HG03432 (cell line): Measurements from ENCODE around the gene GUCY1A2.

Experiments
- ATAC-seq: cut with Tn5 transposase; IDR thresholded peaks from one replicate; pipeline ENCODE4 v1.9.1; 2021; ENCODE audit warnings: mild to moderate bottlenecking, moderate library complexity; ENCODE audit not compliant: unreplicated experiment

The GUCY1A2 gene

GRCh38 chr11:106679581-106679980 is 338.7 kb downstream of the GUCY1A2 start:
- ATAC-seq: no peak

GRCh38 chr11:106679181-106679580 is 339.1 kb downstream of the GUCY1A2 start:
- no peak for ATAC-seq

DNA sequence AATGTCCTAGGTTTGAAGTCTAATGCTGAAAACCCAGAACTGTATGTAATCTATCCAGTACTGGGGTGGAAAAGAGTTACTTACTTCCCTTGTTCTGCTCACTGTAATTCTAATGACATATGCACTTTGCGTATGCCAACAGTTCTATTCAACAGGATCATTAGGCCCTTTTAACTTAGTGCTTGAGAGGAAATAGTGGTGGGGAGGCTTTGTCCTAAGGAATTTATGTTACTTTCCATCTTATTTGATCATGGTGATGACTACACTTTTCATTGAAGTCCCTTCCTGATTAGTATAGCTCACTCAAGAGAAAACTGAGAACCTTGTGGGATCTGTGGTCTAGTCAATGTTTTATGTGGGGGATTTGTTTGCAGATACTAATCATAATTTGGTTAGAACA is 348.2 kb downstream of the GUCY1A2 start:
- ATAC-seq: no peak

DNA sequence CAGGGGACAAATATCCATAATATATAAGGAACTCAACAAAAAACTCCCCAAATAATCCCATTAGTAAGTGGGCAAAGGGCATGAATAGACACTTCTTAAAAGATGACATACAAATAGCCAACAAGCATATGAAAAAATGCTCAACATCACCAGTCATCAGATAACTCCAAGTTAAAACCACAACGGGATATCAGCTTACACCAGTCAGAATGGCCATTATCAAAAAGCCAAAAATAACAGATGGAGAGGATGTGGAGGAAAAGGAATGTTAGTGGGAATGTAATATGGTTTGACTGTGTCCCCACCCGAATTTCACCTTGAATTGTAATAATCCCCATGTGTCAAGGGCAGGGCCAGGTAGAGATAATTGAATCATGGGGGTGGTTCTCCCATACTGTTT is 350.1 kb downstream of the GUCY1A2 start:
- ATAC-seq: no peak

DNA sequence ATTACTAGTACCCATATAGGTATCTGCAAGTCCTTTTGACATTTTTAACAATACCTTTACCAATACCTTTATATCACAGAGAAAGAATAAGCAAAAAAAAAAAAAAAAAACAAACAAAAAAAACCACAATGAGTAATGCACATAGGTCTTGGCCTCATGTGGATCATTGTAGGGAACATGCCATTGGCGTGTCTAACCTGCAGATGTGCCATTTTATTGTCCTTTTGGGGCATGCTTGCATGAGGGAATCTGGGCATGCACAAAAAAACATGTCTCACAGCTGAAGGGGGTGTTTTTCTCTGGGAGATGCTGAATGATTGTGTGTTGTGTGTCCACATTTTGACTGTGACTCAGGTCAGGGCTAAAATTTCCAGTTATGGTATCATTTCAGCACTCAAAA is 361.6 kb downstream of the GUCY1A2 start:
- no peak for ATAC-seq

DNA sequence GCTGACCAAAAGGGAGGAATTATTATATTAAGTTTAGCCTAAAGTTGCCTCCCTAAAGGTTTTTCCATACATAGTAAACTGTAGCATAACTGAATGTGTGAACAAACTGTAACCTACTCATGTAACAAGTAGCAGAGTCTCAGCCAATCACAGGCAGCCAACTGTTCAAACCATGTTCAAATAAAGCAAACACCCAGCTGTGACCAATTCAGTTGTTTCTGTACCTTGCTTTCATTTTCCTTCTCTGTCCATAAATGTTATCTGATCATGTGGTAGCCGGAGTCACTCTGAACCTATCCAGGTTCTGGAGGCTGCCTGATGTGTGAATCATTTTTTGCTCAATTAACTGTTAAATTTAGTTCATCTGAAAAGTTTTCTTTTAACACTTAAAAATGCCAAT is 373.5 kb downstream of the GUCY1A2 start:
- no peak for ATAC-seq

- no peak for ATAC-seq
Observed at GRCh38 chr11:106642331-106642730, 375.9 kb downstream of the GUCY1A2 start.

GRCh38 chr11:106632283-106632682 is 386.0 kb downstream of the GUCY1A2 start:
- ATAC-seq: no peak

DNA sequence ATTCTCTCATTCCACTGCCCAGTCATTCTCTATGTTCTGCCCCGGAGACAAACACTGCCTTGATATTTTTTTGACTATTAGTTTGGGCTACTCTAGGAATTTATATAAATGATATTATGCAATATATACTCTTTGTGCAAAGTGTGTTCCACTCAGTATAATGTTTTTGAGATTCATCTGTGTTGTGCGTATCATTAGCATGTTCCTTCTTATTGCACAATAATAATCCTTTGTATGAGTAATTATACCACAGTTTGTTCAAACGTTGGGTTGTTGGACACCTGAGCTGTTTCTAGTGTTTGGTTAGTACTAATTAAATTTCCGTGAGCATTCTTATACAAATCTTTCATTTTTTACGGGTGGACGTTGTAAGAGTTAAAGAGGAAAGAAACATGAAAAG is 390.6 kb downstream of the GUCY1A2 start:
- ATAC-seq: no peak

- ATAC-seq: no peak
Observed at GRCh38 chr11:106625566-106625965, 392.7 kb downstream of the GUCY1A2 start.

GRCh38 chr11:106624377-106624776 is 393.9 kb downstream of the GUCY1A2 start:
- ATAC-seq: no peak
